GM19324 (cell line): ENCODE measurements around the gene NSUN2.

Experiments used
- ATAC-seq: cut with Tn5 transposase; IDR thresholded peaks from one replicate; pipeline ENCODE4 v1.9.1; 2021; ENCODE audit warnings: mild to moderate bottlenecking, moderate library complexity; ENCODE audit not compliant: unreplicated experiment, low FRiP score

The NSUN2 gene

DNA sequence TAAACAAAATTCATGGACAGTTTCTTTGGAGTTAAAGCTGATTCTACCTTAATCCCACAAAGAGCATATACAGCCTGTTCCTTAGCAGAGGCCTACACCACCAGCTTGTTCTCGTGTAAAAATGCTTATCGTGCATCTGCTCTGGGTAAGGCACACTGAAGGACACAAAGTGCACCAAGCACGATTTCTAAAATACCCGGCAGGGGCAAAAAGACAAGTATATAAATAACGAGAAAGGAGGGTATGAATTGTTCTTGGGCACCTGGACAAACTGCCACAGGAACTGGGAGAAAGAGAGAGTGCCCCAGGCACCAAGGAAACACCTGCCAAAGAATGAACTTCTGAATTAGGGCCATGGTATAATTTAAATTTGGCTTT, 25.3 kb downstream of the NSUN2 start:
- ATAC-seq = no peak

DNA sequence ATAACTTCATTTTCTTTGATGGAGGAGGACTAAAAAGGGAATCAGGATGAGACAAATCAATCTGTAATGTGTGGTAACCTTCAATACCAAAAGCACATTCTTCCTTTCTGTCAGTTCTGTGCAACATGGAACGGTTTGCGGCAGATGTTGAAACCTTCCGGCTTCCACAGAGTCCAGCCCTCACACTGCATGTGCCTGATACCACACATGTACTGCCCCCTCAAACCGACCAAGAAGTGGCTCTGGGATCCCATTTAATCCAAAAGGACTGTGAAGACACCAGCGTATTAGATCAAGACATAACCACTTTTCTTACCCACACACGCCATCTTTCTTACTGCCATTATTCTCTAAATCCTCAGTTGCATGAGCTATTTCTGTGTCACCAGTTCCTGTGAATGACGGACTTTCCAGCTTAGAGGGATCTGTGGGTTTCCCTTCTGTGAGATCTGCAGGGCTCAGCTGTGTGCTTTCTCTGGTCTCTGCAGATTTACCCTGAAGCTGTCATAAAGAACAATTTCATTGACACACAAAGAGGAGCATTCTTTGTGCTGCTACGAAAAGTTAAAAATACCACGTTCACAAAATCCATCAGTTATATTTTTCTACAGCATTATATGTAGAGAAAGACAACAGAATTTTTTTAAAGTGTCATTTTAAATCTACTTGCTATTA, 25.8 kb downstream of the NSUN2 start:
- ATAC-seq = no peak

DNA sequence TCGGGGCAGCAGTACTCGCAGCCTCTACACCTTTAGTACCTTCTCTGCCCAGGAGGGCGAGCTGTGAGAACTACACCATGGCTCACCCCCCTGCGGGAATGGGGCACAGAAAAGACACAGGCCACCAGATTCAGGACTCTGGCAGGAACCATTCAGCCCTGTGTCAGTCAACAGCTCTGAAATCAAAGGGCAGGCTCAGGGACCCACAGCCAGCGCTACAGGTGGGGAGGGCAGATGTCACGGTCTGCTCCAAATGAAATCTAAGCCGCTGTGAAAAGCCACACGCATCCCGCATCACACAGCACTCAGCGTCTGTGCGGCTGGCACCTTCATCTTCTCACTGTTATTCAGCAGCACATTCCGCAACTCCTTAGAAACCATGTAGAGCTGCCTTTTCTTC, 27.9 kb downstream of the NSUN2 start:
- ATAC-seq = no peak

GRCh38 chr5:6604341-6604740, 28.5 kb downstream of the NSUN2 start:
- ATAC-seq = no peak

- no peak for ATAC-seq
Observed at GRCh38 chr5:6603643-6604042, 29.2 kb downstream of the NSUN2 start.

- ATAC-seq = no peak
Observed at GRCh38 chr5:6602441-6602840, 30.4 kb downstream of the NSUN2 start.

GRCh38 chr5:6601816-6602215, 31.0 kb downstream of the NSUN2 start:
- ATAC-seq = no peak

DNA sequence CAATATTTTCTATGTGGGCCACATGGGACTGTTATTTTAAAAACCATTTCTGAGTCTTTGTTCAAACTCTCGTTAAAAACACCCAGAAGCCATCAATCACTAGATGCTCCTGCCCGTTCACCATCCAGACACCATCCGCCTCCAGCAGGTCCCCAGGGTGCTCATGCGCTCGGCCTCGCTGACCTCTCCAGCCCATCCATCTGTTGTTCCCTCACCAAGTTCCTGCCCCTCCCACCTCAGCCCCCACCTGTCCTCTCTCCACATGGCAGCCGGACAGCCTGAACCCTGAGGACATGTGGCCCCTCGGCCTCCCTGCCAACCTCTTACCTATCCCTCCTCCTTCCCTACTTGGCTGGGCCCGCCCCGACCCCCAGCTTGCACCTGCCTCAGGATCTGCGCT, 31.6 kb downstream of the NSUN2 start:
- no peak for ATAC-seq

DNA sequence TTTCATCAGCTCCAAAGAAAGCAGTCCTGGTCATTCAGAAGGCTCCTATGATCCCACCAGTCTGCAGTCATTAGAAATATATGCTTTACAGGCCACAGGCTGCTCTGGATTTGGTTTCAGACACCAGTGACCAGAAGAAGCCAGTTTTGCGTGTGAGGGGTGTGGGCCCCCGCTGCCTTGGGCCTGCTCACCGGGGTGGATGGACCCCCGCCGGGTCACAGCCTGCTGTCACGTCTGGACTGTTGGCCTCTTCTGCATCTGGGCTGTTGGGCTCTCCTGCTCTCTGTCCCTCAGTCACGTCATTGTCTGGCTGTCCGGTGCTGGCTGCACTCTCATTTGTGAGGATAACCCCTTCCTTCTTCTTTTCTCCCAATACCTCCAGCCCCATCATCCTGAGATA, 33.1 kb downstream of the NSUN2 start:
- ATAC-seq = no peak

DNA sequence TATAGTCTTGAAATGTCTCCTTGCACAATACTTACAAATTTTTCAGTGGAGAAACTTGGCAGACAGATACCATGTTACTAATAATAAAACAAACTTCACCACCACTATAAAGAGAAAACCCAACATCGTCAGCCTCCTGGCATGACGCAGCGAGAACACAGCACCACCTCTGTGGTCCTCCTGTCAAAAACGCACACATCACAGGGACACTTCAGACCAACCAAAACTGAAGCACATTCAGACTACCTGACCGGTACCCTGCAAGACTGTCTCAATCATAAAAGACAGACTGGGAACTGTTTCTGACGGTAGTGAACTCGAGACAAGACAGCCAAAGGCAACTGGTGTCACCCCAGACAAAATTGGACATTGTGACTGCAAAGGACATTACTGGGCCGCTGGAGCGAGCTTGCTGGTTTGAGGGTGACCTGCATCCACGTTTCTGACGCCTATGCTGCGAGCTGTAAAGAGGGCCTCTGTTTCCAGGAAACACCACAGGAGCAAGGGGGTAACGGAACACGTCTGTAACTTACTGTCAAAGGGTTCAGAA, 34.4 kb downstream of the NSUN2 start:
- no peak for ATAC-seq

- no peak for ATAC-seq
Observed at GRCh38 chr5:6597557-6597956, 35.3 kb downstream of the NSUN2 start.

DNA sequence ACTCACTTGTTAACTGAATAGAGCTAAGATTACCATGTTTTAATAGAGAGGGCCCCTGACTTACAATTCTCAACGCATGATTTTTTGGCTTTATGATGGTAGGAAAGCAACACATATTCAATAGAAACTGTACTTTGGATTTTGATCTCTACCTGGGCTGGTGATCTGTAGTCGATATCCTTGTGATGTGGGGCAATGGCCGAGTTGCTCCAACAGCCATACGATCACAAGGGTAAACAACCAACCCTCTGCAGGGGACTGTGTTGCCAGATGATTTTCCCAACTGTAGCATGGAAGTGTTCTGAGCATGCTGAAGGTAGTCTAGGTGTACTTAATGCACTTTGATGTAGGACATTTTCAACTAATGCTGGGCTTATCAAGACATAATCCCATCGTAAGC, 36.5 kb downstream of the NSUN2 start:
- no peak for ATAC-seq

GRCh38 chr5:6595405-6595804, 37.4 kb downstream of the NSUN2 start:
- no peak for ATAC-seq

DNA sequence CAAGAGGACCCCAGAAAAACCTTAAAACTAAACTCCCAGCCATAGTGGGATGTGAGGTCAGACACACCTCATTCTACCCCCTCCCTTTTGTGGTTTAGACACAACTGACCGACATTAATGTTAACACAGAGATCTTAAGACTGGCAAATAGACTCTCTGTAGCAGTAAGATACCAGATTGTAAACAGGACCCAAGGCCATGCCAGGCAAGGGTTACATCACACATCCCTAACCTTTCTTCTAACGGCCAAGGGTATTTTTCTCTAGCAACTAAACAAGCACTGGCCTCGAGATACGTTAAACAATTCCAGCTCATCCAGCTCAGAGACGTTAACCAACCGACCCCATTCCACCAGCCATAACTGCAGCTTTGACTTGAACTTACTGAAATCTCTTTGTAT, 38.8 kb downstream of the NSUN2 start:
- ATAC-seq = no peak

DNA sequence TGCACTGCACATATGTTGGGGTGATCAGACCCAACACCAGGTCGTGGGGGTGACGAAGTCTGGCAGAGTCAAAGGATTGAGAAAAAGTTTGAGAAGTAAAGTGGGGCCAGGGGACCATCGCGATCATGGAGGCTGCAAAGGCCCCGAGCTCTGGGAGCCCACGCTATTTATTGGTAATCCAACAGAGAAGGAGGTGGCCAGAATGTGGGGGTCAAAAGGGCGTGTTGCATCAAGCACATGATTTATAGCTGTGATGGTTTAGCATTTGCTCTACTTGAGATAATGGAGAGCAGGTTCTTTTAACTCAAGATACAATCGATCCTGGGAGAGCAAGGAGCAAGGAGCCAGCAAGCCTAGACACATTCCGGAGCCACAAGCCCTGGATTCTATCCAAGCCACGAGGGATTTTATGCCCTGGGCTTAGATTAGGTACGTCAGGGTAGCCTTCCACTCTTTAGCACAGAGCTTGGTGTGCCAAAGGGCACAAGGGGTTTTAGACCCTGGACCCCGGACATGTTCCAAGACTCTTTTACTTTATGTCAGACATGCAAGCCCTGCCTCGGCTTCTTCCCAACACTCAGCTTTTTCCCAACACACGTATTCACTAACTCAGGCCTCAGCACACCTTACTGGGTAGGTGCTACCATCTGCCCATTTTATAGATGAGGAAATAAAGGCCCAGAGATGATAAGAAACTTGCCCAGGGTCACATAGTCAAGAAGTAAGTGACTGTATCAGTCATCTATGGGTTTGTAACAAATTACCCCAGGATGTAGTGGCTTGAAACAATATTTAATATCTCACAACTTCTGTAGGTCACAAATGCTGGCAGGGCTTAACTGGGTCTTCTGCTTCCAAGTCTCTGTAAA, 39.5 kb downstream of the NSUN2 start:
- ATAC-seq = no peak

DNA sequence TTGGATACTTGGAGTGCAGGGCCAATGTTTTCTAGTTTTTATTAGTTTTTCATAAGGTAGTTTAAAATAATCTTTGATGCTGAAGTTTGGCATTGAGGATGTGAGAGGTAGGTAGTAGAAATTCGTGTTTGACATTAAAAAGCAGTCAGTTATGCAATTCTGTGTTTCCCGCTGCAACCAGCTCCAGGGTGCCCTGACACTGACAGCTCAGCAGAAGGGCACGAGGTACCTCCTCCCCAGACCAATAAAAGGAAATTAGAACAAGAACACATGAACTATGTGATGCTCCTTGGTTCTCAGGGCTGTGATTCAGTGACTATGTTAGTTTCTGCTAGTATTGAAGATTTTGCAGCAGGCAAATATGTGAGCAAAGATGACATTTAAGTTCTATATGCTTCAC, 40.2 kb downstream of the NSUN2 start:
- ATAC-seq = no peak

DNA sequence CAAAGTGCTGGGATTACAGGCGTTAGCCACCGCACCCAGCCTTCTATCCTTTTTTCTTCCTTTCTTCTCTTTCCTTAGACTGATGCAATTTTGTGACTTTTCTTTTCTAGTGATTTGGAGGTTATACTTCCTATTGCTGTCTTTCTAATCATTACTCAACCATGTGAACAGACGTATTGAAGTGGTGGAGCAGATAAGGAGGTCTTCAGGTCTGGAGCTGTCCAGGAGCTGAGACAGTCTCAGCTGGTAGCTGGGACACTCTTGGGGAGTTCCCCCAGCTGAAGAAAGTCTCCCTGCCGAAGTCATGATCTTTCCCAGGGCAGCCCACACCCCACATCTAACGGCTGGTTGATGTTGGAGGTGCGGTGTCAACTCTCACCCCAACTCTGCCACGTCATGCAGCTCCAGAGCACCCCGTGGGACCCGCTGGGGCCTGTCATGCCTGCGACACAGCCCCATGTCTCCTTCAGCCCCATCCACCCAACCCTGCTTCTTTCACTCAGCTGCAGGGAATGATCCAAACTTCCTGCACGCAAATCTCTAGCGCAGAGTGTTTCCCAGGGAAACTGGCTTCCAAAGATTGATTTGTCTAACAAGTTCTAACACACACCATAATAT, 41.1 kb downstream of the NSUN2 start:
- ATAC-seq = no peak

GRCh38 chr5:6590581-6590980, 42.3 kb downstream of the NSUN2 start:
- ATAC-seq = no peak

GRCh38 chr5:6587171-6587570, 45.7 kb downstream of the NSUN2 start:
- ATAC-seq = no peak

DNA sequence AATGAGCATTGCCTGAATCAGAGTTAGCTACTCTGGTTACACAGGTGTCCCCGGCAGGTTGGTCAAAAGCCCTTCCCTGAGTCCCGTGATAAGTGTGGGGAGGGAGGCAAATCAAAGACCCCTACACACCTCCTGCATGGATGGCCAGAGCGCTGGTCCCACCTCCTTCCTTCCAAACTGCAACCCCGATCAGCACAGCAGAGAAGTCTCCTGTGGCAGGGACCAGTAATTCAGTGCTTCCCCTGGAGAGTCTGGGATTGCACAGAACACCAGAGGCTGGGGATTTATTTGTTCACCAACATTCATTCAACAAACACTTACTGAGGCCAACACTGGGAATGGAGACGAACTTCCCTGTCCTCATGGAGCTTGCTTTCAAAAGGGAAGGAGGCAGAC, 46.2 kb downstream of the NSUN2 start:
- no peak for ATAC-seq

- ATAC-seq = no peak
Observed at GRCh38 chr5:6585939-6586646, 46.8 kb downstream of the NSUN2 start.
